BE2C (cell line): ENCODE results near the gene NRIP1.

Source experiments
- DNase-seq: peaks from one replicate; pipeline ENCODE4 v3.0.0-alpha.2; 2020
- H3K27me3 ChIP-seq: fragments of 250-450 bp; sonication (Bioruptor Pico); 2 replicates; pipeline ENCODE4 v1.5.1; 2020; ENCODE audit warnings: mild to moderate bottlenecking
- H3K36me3 ChIP-seq: fragments of 250-450 bp; sonication (Bioruptor Pico); 2 replicates; pipeline ENCODE4 v1.5.1; 2020; ENCODE audit warnings: mild to moderate bottlenecking
- H3K4me1 ChIP-seq: fragments of 250-450 bp; sonication (Bioruptor Pico); 2 replicates; pipeline ENCODE4 v1.5.1; 2020
- H3K4me3 ChIP-seq: 2 replicates; pipeline ENCODE4 v1.5.1; 2011; ENCODE audit warnings: low read depth, low read length
- H3K9me3 ChIP-seq: fragments of 250-450 bp; sonication (Bioruptor Pico); 2 replicates; pipeline ENCODE4 v1.5.1; 2020
- CTCF ChIP-seq: IDR thresholded peaks from 2 replicates; pipeline ENCODE4 v1.5.1; 2012; ENCODE audit warnings: mild to moderate bottlenecking, low read depth, low read length

Gene NRIP1

GRCh38 chr21:14991957-14992356 is 72.8 kb downstream of the NRIP1 start:
- H3K27me3 ChIP-seq = no peaks in the 10 kb centered on the region
- H3K9me3 ChIP-seq = no peaks in the 10 kb centered on the region
- no peak for DNase-seq
- no peak for TF ChIP-seq CTCF
- no peak overlapping the region for H3K4me3 ChIP-seq
- no peaks in the 10 kb centered on the region for H3K36me3 ChIP-seq
- peaks cover 10% of the 10 kb centered on the region; the same call in 1 of the 2 replicates for H3K4me1 ChIP-seq

DNA sequence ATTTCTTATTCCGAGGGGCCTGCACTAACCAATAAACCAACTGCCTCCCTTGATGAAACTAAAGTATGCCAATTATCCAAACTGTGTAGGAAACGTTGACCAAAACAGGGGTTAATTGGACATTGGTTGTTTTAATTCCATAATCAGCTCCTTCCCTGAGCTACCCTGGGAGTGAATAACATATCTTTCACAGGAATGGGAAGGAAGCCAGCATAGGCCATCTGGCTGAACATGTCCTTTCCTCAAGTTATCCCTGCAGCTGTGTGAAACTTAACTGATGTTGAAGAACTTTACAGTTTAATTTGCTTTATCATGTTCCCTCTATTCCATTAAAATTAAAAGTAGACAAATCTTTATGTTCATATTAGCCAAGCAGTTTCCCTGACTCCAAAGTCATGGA is 75.4 kb downstream of the NRIP1 start:
- H3K4me1 ChIP-seq = peaks cover 10% of the 10 kb centered on the region; the same call in 1 of the 2 replicates
- no peak overlapping the region for H3K4me3 ChIP-seq
- no peaks in the 10 kb centered on the region for H3K27me3 ChIP-seq
- TF ChIP-seq CTCF = no peak
- DNase-seq = peak; percentile 61
- H3K9me3 ChIP-seq = no peaks in the 10 kb centered on the region
- H3K36me3 ChIP-seq = no peaks in the 10 kb centered on the region

GRCh38 chr21:14988760-14989159 is 76.0 kb downstream of the NRIP1 start:
- Histone ChIP-seq H3K4me3 (no peak overlapping the region), H3K4me1 (peaks cover 10% of the 10 kb centered on the region; the same call in 1 of the 2 replicates), H3K36me3 (no peaks in the 10 kb centered on the region), H3K9me3 (no peaks in the 10 kb centered on the region), H3K27me3 (no peaks in the 10 kb centered on the region)
- DNase-seq = no peak
- TF ChIP-seq CTCF = no peak

GRCh38 chr21:14987370-14988170 is 77.2 kb downstream of the NRIP1 start:
- peaks cover 10% of the 10 kb centered on the region; the same call in 1 of the 2 replicates for H3K4me1 ChIP-seq
- H3K36me3 ChIP-seq = no peaks in the 10 kb centered on the region
- H3K9me3 ChIP-seq = no peaks in the 10 kb centered on the region
- no peak for DNase-seq
- no peak overlapping the region for H3K4me3 ChIP-seq
- TF ChIP-seq CTCF = no peak
- no peaks in the 10 kb centered on the region for H3K27me3 ChIP-seq

DNA sequence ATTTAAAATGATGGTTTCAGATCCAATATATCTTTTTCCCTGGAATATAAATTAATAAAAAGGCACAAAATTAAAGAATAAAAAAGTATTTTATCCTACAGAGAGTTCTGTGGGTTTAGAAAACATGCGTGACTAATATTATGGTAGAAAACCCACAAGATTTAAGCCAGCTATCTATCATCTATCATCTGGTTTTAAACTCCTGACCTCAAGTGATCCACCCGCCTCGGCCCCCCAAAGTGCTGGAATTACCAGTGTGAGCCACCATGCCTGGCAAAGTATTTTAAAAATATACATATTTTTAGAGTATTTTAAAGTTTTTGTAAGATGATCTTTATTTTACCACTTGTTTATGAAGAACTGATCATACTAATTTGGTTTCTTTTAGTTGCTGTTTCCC is 79.5 kb downstream of the NRIP1 start:
- Histone ChIP-seq H3K4me3 (no peak overlapping the region), H3K9me3 (no peaks in the 10 kb centered on the region), H3K36me3 (no peaks in the 10 kb centered on the region), H3K27me3 (no peaks in the 10 kb centered on the region), H3K4me1 (peaks cover 10% of the 10 kb centered on the region; the same call in 1 of the 2 replicates)
- no peak for TF ChIP-seq CTCF
- DNase-seq = no peak

DNA sequence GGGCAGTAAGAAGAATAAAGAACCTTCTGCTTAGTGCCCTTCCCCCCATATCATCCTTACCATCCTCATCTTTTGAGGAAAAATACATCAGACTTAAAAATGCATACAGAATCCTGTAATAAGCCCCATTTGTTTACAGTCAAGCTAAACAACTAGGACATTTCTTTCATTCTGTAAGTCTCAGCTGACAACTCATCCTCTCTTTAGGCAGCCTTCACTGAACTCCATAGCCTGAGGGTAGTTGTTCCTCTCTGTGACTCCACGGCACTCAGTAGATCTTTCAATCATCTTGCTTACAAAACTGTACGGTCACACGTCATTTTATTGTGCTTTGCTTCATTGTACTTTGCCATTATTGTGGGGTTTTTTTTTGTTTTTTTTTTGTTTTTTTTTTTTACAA is 82.5 kb downstream of the NRIP1 start:
- no peak for TF ChIP-seq CTCF
- Histone ChIP-seq H3K4me1 (no peaks in the 10 kb centered on the region; the same call in 1 of the 2 replicates), H3K27me3 (no peaks in the 10 kb centered on the region), H3K36me3 (no peaks in the 10 kb centered on the region), H3K9me3 (no peaks in the 10 kb centered on the region), H3K4me3 (no peak overlapping the region)
- DNase-seq = no peak
